Mononuclear cell (primary cell): Measurements from ENCODE around the gene GINM1. TPM values are rescaled to one million over a fixed set of nuclear protein-coding genes. Genes with fewer than 3 reads are reported as not detected.

Experiments
- total RNA-seq: library from RNA; depleted of rRNA; stranded (reverse); fragments of >200 nt; gene quantifications from one replicate; pipeline ENCODE4 v1.2.3, GENCODE V29; 2012

The GINM1 gene
- total RNA-seq, 1 donor: 20.5 TPM

Other genes with a start within 250 kb of the GINM1 start
- 118 TPM for gene TAB2, start 248.7 kb upstream of the GINM1 start, total RNA-seq
- 16.9 TPM for gene SUMO4, start 166.1 kb upstream of the GINM1 start, total RNA-seq
- gene ZC3H12D, start 81.4 kb upstream of the GINM1 start, total RNA-seq: 50.7 TPM
- gene PPIL4, start 20.3 kb upstream of the GINM1 start, total RNA-seq: 54.3 TPM
- 22.0 TPM for gene KATNA1, start 82.3 kb downstream of the GINM1 start, total RNA-seq
- gene LATS1, start 151.7 kb downstream of the GINM1 start, total RNA-seq: 32.2 TPM
- gene NUP43, start 180.2 kb downstream of the GINM1 start, total RNA-seq: 12.6 TPM
- 34.6 TPM for gene PCMT1, start 183.4 kb downstream of the GINM1 start, total RNA-seq